K562 (cell line): Measurements from ENCODE around the gene ACOT7. TPM values are rescaled to one million over a fixed set of nuclear protein-coding genes. Genes with fewer than 3 reads are reported as not detected.

ENCODE experiments used
- ARID1B ChIP-seq: fragments of 450-650 bp; IDR thresholded peaks from 2 replicates; pipeline ENCODE4 v1.6.1; 2016; ENCODE audit warnings: antibody characterized with exemption, mild to moderate bottlenecking, inconsistent platforms
- CAMTA2 ChIP-seq: fragments of 250-450 bp; sonication (Bioruptor Pico); conservative IDR thresholded peaks from 2 replicates; pipeline ENCODE4 v1.5.1; 2022
- DNMT1 ChIP-seq: fragments of 450-650 bp; IDR thresholded peaks from 2 replicates; pipeline ENCODE4 v1.6.1; 2016; ENCODE audit warnings: antibody characterized with exemption, mild to moderate bottlenecking
- ELF4 ChIP-seq: fragments of 450-650 bp; formaldehyde crosslinking; IDR thresholded peaks from 2 replicates; pipeline ENCODE4 v1.4.0; 2022; ENCODE audit warnings: missing genetic modification characterization
- HLTF ChIP-seq: fragments of 450-650 bp; IDR thresholded peaks from 2 replicates; pipeline ENCODE4 v1.6.1; 2016
- LARP7 ChIP-seq: fragments of 450-650 bp; IDR thresholded peaks from 2 replicates; pipeline ENCODE4 v1.6.1; 2016
- LEF1 ChIP-seq: fragments of 450-650 bp; IDR thresholded peaks from 2 replicates; pipeline ENCODE4 v1.6.1; 2016; ENCODE audit warnings: mild to moderate bottlenecking
- STAT5A ChIP-seq: IDR thresholded peaks from 2 replicates; pipeline ENCODE4 v1.6.1; 2012; ENCODE audit warnings: low read length, inconsistent platforms, borderline replicate concordance
- TARDBP ChIP-seq: fragments of 450-650 bp; IDR thresholded peaks from 2 replicates; pipeline ENCODE4 v1.6.1; 2016
- polyA plus RNA-seq, 8 experiments: library from polyadenylated mRNA; depleted of rRNA in 4 of 8; stranded (reverse) in 5 of 8; unstranded in 3 of 8; fragments of >200 nt; fragmentation: Nextera tagmentation in 2 of 8; fragmentation: Illumina TruSeq in 1 of 8; extraction: Ambion mirVana in 2 of 8; extraction: Trizol in 1 of 8; gene quantifications; 2 replicates each; pipeline versions ENCODE4 v1.2.1 to v1.2.3, GENCODE V29; 2011 to 2014; ENCODE audit warnings: inconsistent platforms in 1 of 8, missing spikeins in 1 of 8
- total RNA-seq, 7 experiments: library from RNA; depleted of rRNA in 6 of 7; stranded (reverse); fragments of >200 nt in 6 of 7; fragmentation: Illumina TruSeq in 2 of 7; extraction: Trizol in 2 of 7; gene quantifications; 2 replicates each; pipeline versions ENCODE4 v1.2.1 to v1.2.3, GENCODE V29; 2011 to 2021; ENCODE audit warnings: low replicate concordance in 1 of 7
- TF ChIP-seq, protein P1 (sequence below): sonication (generic); formaldehyde crosslinking; IDR thresholded peaks from 2 replicates; pipeline ENCODE4 v1.8.1; 2023; ENCODE audit warnings: mild to moderate bottlenecking, missing genetic modification reagents
- TF ChIP-seq, protein P2 (sequence below): fragments of 200-600 bp; sonication (generic); IDR thresholded peaks from one replicate; pipeline ENCODE4 v1.6.1; 2012; ENCODE audit warnings: mild to moderate bottlenecking, low read depth, low read length, inconsistent platforms
- TF ChIP-seq, protein P3 (sequence below): fragments of 450-650 bp; formaldehyde crosslinking; IDR thresholded peaks from 2 replicates; pipeline ENCODE4 v1.4.0; 2022; ENCODE audit warnings: missing genetic modification characterization

The ACOT7 gene
- total and polyA plus RNA-seq, 9 of the 15 experiments (the other 6 are each of a cell fraction or from before 2014, with no cell fraction given), result 7.0 to 92.6 (median 37.2) TPM

DNA sequence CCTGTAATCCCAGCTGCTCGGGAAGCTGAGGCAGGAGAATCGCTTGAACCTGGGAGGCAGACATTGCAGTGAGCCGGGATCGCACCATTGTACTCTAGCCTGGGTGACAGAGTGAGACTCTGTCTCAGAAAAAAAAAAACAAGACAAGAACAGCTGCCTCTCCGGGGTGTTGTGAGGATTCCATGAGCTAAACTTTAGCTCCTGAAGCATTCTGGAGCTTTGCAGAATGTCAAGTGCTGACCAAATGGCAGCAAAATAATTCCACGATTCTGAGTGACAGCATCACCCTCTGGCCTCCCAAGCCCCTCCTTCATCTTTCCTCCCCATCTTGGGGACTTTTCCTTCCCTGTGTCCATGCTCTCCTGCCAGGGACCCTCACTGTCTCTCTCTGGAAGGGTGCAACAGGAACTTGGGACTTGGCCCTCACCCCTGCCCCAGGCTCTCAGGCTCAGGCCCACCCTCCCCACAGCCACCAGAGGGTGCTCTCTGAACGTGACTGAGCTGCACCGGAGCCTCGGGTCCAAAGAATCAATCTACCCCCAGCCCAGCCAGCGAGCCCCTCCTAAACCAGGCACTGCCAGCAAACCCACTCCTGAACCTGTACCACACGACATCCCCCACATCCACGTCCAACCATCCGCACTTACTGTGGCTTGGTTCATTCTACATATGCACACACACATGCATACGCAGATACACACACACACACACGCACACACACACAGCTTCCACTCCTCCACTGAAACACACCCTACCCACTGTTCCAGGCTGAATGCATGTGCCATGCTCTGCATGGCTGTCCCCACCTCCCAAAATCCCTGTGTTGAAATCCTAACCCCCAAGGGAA lies 45.7 kb downstream of the ACOT7 start (continued):
- TF ChIP-seq, protein P1, sequence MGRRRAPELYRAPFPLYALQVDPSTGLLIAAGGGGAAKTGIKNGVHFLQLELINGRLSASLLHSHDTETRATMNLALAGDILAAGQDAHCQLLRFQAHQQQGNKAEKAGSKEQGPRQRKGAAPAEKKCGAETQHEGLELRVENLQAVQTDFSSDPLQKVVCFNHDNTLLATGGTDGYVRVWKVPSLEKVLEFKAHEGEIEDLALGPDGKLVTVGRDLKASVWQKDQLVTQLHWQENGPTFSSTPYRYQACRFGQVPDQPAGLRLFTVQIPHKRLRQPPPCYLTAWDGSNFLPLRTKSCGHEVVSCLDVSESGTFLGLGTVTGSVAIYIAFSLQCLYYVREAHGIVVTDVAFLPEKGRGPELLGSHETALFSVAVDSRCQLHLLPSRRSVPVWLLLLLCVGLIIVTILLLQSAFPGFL (CRISPR knock-in tag), result peak; percentile 73; the same call in 1 of the 2 replicates
- TF ChIP-seq DNMT1, result no peak
- no peak for TF ChIP-seq LEF1
- 0 out of 2 replicates have a peak, but pooled peaks have one; percentile 21 for TF ChIP-seq TARDBP
- TF ChIP-seq ARID1B, result 0 out of 2 replicates have a peak, but pooled peaks have one; percentile 35
- TF ChIP-seq HLTF, result peak; percentile 87; the same call in 1 of the 2 replicates
- TF ChIP-seq ELF4 (CRISPR knock-in tag), result 0 out of 2 replicates have a peak, but pooled peaks have one; percentile 47
- TF ChIP-seq, protein P2, sequence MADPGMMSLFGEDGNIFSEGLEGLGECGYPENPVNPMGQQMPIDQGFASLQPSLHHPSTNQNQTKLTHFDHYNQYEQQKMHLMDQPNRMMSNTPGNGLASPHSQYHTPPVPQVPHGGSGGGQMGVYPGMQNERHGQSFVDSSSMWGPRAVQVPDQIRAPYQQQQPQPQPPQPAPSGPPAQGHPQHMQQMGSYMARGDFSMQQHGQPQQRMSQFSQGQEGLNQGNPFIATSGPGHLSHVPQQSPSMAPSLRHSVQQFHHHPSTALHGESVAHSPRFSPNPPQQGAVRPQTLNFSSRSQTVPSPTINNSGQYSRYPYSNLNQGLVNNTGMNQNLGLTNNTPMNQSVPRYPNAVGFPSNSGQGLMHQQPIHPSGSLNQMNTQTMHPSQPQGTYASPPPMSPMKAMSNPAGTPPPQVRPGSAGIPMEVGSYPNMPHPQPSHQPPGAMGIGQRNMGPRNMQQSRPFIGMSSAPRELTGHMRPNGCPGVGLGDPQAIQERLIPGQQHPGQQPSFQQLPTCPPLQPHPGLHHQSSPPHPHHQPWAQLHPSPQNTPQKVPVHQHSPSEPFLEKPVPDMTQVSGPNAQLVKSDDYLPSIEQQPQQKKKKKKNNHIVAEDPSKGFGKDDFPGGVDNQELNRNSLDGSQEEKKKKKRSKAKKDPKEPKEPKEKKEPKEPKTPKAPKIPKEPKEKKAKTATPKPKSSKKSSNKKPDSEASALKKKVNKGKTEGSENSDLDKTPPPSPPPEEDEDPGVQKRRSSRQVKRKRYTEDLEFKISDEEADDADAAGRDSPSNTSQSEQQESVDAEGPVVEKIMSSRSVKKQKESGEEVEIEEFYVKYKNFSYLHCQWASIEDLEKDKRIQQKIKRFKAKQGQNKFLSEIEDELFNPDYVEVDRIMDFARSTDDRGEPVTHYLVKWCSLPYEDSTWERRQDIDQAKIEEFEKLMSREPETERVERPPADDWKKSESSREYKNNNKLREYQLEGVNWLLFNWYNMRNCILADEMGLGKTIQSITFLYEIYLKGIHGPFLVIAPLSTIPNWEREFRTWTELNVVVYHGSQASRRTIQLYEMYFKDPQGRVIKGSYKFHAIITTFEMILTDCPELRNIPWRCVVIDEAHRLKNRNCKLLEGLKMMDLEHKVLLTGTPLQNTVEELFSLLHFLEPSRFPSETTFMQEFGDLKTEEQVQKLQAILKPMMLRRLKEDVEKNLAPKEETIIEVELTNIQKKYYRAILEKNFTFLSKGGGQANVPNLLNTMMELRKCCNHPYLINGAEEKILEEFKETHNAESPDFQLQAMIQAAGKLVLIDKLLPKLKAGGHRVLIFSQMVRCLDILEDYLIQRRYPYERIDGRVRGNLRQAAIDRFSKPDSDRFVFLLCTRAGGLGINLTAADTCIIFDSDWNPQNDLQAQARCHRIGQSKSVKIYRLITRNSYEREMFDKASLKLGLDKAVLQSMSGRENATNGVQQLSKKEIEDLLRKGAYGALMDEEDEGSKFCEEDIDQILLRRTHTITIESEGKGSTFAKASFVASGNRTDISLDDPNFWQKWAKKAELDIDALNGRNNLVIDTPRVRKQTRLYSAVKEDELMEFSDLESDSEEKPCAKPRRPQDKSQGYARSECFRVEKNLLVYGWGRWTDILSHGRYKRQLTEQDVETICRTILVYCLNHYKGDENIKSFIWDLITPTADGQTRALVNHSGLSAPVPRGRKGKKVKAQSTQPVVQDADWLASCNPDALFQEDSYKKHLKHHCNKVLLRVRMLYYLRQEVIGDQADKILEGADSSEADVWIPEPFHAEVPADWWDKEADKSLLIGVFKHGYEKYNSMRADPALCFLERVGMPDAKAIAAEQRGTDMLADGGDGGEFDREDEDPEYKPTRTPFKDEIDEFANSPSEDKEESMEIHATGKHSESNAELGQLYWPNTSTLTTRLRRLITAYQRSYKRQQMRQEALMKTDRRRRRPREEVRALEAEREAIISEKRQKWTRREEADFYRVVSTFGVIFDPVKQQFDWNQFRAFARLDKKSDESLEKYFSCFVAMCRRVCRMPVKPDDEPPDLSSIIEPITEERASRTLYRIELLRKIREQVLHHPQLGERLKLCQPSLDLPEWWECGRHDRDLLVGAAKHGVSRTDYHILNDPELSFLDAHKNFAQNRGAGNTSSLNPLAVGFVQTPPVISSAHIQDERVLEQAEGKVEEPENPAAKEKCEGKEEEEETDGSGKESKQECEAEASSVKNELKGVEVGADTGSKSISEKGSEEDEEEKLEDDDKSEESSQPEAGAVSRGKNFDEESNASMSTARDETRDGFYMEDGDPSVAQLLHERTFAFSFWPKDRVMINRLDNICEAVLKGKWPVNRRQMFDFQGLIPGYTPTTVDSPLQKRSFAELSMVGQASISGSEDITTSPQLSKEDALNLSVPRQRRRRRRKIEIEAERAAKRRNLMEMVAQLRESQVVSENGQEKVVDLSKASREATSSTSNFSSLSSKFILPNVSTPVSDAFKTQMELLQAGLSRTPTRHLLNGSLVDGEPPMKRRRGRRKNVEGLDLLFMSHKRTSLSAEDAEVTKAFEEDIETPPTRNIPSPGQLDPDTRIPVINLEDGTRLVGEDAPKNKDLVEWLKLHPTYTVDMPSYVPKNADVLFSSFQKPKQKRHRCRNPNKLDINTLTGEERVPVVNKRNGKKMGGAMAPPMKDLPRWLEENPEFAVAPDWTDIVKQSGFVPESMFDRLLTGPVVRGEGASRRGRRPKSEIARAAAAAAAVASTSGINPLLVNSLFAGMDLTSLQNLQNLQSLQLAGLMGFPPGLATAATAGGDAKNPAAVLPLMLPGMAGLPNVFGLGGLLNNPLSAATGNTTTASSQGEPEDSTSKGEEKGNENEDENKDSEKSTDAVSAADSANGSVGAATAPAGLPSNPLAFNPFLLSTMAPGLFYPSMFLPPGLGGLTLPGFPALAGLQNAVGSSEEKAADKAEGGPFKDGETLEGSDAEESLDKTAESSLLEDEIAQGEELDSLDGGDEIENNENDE, result no peak
- TF ChIP-seq LARP7, result peak; percentile 64; the same call in 1 of the 2 replicates
- TF ChIP-seq, protein P3, sequence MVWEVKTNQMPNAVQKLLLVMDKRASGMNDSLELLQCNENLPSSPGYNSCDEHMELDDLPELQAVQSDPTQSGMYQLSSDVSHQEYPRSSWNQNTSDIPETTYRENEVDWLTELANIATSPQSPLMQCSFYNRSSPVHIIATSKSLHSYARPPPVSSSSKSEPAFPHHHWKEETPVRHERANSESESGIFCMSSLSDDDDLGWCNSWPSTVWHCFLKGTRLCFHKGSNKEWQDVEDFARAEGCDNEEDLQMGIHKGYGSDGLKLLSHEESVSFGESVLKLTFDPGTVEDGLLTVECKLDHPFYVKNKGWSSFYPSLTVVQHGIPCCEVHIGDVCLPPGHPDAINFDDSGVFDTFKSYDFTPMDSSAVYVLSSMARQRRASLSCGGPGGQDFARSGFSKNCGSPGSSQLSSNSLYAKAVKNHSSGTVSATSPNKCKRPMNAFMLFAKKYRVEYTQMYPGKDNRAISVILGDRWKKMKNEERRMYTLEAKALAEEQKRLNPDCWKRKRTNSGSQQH (CRISPR knock-in tag), result peak; percentile 93; the same call in 1 of the 2 replicates
- TF ChIP-seq STAT5A, result no peak
- no peak for TF ChIP-seq CAMTA2 (CRISPR knock-in tag)
